ENCODE measurements around the gene SERPINI1.
A peak's percentile ranks its signal among the peaks of the same experiment; 100 is the strongest.

SERPINI1 gene, protein sequence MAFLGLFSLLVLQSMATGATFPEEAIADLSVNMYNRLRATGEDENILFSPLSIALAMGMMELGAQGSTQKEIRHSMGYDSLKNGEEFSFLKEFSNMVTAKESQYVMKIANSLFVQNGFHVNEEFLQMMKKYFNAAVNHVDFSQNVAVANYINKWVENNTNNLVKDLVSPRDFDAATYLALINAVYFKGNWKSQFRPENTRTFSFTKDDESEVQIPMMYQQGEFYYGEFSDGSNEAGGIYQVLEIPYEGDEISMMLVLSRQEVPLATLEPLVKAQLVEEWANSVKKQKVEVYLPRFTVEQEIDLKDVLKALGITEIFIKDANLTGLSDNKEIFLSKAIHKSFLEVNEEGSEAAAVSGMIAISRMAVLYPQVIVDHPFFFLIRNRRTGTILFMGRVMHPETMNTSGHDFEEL

DNA sequence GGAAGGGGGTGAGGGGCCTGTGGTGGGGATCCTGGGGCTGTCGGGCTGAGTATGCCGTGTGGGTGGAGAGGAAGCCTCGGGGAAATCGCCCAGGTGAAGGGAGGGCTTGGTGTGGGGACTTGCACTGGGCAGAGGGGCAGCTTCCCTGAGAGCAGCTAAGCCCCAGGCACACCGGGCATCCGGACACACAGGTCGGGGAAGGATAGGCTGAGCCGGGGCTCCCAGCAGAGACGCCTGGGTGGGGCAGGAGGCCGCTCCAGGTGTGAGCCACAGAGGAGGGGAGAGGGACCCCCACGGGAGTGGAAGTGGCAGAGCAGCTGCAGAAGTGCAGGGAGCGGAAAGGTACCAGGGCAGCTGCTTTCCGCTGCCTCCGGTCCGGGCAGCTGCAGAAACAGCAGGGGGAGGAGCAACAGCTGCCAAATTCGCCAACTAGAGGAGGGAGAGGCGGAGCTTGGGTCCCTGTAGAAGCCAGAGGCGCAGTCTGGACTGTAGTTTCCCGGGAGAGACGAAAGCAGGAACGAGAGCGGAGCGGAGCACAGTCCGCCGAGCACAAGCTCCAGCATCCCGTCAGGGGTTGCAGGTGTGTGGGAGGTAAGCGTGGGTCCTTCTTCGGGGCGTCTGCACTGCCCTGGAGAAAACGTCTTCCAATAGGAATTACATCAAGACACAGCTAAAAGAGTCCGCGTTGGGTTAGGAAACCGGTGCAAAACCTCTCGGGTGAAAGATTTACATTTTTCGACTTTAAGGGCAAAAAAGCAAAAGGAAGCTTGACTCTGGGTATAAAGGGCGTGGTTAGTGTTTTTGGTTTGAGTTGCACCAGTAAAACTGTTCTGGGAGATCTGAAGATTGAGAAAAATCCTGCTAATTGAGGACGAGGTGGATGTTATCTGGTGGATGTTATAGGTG, at the start of gene SERPINI1:
Gene SERPINI1 (plus strand): TSS at position 489 of the 906 bp plus-strand sequence. CDS start 53,408 bp downstream, outside the sequence.
- peak; percentile 65 to 70 for DNase-seq

DNA sequence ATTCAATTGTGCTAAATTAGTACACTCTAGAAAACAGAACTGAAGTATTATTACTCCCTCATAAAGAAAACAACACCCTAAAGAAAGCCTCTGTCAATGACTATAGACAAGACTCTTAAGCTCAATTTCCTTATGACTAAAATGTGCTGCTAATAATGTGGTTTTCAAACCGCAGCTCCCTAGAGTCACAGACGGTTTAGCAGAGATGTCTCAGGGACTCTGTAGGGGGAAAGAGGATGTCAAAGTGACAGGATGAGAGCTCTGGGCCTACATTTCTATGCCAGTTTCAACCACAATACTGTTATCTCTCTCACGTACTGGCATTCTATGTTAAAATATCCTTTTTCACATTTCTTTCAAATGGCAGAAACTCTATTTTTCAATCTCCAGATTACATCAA, 44.2 kb upstream of the SERPINI1 start:
- peak; percentile 16 to 21 for DNase-seq

DNA sequence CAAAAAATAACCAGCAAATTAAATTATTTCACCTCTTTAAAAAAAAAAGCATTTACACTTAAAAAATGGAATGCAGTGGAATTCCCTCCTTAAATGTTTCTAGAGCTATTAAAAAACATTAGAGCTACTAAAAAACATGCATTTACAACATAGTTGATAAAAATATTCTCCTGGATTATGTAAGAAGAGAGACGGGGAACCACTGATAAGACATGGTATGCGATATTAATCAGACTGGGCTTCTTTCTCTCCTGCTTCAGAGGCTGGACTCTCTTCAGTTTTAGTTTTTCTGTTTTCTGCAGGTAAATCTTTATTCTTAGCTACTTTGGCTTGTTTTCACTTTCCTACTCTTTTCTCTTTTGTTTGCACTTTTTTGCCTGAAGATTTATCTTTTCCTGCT, 41.4 kb upstream of the SERPINI1 start:
- DNase-seq, result no peak

DNA sequence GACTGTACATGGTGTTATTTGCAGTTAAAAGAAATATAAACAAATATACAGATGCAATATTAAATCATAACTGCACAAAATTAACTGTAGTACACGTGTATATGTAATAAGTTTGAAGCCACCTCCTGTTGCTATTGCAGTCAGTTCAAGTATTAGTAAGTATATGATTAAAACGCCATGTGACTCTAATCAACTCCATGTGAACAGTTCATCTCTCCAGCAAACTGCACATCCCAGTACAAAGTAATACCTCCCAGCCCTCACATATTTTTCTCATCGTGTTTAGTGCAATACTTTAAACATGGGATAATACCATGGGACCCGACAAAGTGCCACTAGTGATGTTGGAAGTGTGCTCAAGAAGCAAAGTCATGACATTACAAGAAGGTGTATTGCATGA, 35.5 kb upstream of the SERPINI1 start:
- no peak for DNase-seq

DNA sequence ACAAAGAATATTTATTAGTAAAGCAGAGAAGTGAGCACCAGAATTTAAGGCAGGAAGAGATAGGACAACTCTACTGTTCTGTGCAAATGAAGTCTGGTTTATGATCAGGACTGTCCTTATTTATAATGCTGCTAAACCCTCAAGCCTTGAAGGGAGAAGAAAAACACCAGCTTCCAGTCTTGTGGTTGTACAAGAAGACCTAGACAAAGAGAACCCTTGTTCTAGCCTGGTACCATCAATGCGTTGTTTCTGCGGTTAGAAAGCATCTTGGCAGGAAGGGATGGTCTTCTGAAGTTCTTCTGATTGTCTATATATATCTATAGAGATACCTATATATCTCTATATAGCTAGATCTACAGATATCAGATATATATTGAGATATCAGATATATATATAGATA, 34.6 kb upstream of the SERPINI1 start:
- DNase-seq, result no peak

DNA sequence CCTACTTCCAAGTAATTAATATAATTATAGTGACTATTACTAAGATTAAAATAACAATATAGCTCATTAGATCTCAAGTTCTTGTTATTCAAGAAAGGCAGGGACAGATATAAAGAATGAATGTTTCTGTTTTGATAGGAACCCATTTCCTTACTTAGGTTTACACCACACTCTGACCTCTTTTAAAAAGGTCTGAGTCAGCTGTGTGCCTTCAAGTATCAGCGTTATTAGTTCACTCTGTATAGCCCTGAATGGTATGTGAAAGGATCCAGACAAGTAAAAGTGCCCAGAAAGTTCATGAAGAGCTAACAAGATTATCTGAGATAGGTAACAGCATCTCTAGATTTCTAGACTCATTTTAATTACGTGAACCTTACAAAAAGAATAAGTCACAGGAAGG, 29.7 kb upstream of the SERPINI1 start:
- no peak for DNase-seq

DNA sequence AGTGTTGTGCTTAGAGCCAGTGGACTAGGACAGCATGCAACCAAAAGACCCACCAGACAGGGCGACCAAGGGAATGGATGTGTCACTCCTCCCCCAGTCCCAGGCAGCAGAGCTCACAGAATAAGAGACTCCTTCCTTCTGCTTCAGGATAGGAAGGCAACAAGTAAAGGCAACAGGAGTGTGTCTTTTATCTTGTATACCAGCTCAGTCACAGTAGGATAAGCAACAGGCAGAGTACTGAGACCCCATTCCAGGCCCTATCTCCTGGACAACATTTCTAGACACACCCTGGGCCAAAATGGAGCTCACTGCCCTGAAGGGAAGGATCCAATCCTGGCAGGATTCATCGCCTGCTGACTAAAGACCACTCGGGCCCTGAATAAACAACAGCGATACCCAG, 25.8 kb upstream of the SERPINI1 start:
- no peak for DNase-seq

DNA sequence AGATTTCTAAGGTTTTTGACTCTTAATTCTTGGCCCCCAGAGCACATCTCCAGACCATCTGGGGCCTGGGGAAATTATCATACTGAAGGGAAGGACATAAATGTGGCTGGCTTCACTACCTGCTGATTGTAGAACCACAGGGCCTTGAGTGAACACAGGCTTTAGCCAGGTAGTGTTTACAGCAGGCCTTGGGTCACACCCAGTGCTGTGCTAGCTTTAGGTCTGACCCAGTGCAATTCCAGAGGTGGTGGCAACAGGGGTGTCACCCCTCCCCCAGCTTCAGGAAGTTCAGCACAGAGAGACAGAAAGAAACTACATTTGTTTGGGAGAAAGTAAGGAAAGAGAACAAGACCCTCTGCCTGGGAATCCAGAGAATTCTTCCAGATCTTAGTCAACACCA, 25.0 kb upstream of the SERPINI1 start:
- no peak for DNase-seq

DNA sequence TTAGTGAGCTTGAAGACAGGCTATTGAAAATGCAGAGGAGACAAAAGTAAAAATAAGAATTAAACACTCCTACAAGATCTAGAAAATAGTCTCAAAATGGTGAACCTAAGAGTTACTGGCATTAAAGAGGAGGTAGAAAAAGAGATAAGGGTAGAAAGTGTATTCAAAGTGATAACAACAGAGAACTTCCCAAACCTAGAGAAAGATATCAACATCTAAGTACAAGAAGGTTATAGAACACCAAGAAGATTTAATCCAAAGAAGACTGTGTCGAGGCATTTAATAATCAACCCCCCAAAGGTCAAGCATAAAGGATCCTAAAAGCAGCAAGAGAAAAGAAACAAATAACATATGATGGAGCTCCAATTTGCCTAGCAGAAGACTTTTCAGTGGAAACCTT, 24.1 kb upstream of the SERPINI1 start:
- DNase-seq, result no peak

DNA sequence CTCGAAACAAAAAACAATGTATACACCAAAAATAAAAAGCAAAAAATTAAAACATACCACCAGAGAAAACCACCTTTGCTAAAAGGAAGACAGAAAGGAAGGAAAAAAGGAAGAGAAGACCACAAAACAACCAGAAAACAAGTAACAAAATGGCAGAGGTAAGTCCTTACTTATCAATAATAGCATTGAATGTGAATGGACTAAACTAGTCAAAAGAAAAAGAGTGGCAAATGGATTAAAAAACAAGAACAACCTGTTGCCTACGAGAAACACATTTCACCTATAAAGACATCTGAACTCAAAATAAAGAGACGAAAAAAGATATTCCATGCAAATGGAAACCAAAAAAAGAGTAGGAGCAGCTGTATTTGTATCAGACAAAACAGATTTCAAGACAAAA, 23.1 kb upstream of the SERPINI1 start:
- no peak for DNase-seq

DNA sequence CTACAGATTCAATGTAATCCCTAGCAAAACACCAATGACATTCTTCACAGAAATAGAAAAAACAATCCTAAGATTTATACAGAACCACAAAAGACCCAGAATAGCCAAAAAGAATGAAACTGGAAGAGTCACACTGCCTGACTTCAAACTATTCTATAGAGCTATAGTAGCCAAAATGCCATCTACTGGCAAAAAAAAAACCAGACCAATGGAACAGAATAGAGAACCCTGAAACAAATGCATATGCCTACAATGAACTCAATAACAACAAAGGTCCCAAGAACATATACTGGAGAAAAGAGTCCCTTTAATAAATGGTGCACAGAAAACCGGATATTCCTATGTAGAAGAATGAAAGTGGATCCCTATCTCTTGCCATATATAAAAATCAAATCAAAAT, 20.6 kb upstream of the SERPINI1 start:
- no peak for DNase-seq

DNA sequence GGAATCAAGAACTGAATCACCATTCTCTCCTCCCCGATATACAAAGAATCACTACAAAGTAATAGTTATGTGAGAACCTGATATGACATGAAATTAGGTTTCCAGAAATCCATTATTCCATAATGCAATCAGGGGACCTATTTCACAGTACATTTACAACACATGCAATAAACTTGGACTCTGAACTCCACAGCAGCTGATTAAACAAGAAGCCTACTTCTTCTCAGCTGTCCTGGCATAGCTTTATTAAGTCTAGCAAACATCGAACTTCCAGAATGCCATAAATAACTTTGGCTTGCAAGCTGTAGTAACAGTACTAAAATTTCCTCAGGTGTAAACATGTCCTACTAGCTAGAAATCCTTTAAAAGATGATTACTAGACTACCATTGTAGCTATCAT, 18.6 kb upstream of the SERPINI1 start:
- no peak for DNase-seq

DNA sequence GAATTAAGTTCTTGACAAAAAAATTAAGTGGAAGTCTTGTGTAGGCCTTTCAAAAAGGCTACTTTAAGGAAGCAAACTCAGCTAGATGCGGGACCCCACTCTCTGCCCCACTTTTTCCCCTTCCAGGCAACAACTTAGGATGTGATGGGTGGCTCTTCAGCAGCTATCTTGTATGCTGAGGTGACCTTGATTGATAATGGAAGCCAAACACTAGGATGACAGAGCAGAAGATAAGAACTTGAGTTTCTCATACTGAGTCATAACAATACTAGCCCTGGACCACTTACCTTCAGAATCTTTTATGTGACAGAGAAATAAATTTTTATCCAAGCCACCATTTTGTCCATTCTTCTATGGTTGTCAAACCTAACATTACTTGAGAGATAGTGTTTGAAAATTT, 16.9 kb upstream of the SERPINI1 start:
- DNase-seq, result no peak

DNA sequence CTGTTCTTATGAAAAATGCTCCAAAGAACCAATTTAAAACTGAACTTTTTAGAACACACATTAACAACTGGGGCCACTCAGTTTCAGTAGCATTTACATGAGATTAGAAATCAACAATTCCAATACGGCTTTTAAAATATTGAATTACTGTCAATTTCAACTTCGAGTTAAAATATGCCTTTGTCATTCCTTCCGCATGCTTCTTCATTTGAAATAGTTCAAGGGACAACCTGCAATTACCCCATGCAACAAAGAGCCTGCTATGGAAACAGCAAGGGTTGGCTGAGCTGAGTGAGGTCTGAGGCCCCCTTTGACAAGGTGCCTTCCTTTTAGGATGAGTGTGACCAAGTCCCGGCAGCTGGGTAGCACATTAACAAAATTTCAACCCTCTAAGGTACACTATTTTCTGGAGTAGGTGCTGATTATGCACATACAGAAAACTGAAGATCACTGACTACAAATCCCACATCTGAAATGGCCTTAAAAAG, 12.5 kb upstream of the SERPINI1 start:
- DNase-seq, result no peak

DNA sequence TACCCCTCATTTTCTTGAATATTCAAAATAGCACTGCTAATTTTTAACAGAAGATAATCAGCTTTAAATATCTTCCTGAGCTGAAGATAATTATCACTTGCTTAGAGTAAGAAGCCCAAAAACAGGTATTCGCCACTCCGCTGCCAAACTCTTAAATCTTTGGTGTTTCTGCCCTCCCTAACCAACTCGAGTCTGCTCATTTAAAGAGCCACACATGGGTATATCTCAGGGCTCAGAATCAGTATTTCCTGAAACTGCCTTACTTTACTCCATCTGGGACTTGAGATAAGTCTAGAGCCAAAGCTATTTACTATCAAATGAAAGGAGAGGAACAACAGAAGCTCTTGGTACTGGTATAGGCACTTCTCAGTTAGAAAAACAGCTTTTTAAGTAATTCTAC, 11.6 kb upstream of the SERPINI1 start:
- DNase-seq, result no peak

DNA sequence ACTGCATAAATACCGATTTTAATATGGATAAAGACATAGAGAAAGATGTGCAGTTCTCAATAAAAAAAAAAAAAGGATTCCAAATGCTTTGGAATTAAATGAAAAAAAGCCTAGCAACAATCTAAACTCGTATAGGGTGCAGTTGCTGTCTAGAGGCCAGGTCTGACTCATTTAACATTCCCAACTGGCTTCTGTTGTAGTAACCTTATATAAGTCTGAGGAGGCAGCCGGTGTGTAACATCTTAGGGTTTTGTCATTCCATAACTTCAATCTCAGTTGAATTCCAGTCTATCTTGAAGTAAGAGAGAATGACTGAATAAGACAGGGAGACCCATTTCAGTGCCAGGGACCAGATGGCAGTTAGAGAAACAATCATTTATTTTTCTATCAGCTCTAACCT, 7.3 kb upstream of the SERPINI1 start:
- DNase-seq, result no peak

DNA sequence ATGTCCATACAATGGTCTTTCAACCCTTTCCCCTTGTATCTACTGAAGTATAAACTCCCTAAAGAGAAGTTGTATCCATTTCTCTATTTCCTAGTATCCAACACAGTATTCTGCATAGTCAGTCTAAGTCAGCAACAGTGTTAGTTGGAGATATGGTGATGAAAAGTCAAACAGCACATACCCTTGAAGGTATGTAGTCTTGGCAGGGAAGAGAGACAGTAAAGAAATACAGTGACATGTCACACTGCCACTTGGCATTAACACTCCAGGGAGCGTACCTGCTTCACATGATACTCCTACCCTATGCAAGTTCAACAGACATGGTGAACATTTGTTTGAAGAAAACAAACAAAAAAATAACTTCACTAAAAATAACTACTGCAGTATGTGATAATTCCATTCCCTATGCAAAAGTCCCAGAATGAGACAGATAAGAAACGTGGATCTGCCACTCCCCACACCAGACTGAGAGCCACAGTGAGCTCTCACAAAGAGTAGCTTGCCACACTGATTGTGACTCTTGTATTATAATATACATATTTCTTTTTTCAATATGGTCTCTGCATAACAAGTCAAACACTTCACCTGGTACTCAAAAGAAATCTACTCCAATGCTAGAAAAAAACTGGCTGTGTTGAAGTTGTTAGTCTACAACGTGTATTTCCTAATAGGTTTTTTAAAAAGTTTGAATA, 6.7 kb upstream of the SERPINI1 start:
- DNase-seq, result no peak

DNA sequence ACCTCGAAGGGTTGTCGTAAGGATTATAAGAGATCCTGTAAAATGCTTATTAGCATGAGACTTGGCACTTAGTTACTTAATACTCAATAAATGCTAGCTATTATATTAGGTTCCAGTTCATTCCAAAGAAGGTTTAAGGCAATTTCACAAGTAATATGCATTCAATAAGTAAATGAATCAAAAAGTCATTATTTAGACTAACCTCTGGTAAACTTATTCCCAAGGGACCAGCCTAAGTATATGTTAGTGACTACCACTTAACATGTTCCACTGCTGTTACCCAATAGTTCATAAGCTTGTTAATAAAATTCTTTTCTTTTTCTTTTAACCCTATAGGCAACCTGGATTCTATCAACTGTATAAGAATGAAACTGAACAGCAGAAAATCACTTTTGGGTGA, 5.9 kb upstream of the SERPINI1 start:
- no peak for DNase-seq

DNA sequence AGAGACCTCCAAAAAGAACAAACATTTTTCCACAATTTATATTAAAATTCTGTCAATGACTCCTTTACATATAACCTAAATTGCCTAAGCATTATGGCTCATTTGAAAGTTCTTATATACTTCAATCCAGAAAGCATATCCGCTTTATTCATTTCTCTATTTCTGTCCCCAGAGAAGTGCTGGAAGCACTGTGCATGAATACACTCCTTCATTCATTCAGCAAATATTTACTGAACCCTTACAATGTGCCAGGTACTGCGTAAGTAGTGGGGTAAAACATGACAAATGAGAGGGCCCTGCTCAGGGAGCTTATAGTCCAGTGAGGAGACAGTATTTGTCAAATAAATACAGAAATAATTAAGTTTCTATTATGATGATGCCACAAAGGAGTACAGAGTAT, 4.1 kb upstream of the SERPINI1 start:
- DNase-seq, result no peak

DNA sequence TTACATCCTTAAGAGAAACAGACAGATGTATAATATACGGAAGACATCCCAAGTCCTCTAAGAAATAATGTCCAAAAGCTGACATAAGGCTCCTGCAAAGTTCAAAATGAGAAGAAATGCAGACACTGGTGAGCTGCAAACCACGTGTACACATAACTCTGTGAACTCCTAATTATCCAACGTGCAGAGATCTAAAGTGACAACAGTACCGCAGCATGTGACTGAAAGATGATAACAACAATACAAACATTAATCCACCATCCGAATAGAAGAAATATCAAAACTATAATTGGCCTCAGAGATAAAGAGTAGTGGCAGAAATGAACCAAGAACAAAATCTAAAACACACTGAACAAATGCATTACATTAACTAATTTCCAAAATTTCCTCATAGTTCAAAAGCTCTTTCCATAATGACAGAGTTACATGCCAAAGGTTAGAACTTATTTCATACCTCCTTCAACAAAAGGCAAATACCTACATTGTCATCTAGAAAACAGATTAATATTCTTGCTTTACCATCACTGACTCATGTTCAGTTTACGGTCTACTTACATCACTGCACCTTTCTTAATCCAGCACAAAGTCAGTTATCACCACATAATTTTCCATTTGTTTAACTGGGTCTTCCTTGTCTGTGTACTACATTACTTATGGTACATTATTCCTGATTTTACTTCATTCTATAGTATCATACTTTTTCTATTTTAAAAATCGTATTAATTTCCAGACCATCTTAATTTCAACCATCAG, 3.0 kb upstream of the SERPINI1 start:
- no peak for DNase-seq

DNA sequence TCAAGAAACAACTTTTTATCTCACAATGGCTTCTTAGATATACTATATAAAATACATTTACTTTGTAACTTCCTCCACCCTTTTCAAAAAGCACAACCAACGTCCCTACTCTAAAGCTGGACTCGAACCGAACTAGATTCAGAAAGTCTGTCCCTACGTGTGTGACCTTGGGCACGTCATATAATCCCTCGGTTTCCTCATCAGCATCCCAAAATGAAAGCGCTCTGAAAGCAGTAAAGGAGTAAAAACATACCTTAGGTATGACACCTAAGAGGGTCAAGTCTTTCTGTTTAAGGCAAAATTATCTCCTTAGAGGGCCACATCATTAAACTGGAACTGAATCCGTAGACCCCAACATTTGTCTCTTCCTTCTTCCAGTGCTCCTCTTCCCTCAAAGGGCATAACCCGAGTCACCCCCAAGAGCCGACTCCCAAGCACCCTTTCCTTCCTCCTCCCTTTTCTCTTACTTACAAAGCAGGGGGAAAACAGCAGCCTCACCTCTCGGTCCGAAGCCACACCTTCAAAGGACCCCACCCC, 1.5 kb upstream of the SERPINI1 start:
- no peak for DNase-seq

All from activated CD4-positive, alpha-beta T cell treated with anti-CD3 and anti-CD28 coated beads for 4 hours (primary cell).